ENCODE results near the gene SLC1A4. TPM values are rescaled to one million over a fixed set of nuclear protein-coding genes. Genes with fewer than 3 reads are reported as not detected.

Gene SLC1A4
- total RNA-seq, 2 donors from 2014 or later: 0.07 to 1.9 TPM

DNA sequence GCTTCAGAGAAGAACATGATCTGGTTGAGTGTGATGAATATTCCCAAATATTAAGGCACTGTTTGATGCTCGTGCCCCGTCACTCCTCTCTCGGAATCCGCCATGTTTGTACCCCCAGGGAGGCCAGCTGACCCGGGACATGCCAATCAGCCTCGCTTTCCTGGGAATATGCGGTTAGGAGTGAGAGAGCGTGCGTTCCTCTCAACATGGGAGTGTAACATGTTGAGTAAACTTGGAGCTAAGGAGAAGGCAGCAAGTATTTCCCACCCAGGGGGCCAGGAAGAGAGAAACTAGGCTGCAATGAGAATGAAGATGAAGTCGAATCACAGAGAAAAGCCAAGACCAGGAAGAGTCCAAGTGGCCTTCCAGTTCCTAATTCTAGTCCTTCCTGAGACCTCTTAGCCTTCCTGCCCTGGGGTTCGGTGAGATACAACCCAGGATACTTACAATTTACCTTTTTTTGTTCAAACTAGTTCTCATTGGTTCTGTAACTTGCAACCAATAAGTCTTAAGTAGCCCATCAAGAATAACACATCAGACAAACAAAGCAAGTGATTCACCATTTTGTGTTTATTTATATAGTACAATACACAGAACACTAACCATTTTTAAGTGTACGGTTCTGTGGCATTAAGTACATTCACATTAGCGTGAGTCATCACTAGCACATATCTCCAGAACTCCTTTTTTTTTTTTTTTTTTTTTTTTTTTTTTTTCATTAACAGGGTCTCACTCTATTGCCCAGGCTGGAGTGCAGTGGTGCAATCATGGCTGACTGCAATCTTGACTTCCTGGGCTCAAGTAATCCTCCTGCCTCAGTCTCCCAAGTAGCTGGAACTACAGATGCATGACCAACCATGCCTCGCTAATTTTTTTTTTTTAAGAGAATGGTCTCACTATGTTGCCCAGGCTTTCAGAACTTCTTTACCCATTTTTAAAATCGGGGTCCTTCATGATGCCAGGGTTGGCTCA, 36.4 kb upstream of the SLC1A4 start:
- no peaks in the 10 kb centered on the region for H3K27me3 ChIP-seq (ENCODE audit: control insufficient read depth, insufficient read depth, low read length, poor library complexity, severe bottlenecking)
- no peaks in the 10 kb centered on the region for H3K4me1 Mint-ChIP-seq
- DNase-seq: no peak
- no peak overlapping the region for H3K27ac ChIP-seq (ENCODE audit: low read depth, low read length)
- 92 to 94% methylated on average over 10 to 15 of the region's 15 CpGs for WGBS, 2 experiments (ENCODE audit: insufficient coverage in 1 of 2, insufficient read length in 1 of 2)
- H3K9me3 Mint-ChIP-seq: peaks cover 4% of the 10 kb centered on the region
- TF ChIP-seq, protein P1, sequence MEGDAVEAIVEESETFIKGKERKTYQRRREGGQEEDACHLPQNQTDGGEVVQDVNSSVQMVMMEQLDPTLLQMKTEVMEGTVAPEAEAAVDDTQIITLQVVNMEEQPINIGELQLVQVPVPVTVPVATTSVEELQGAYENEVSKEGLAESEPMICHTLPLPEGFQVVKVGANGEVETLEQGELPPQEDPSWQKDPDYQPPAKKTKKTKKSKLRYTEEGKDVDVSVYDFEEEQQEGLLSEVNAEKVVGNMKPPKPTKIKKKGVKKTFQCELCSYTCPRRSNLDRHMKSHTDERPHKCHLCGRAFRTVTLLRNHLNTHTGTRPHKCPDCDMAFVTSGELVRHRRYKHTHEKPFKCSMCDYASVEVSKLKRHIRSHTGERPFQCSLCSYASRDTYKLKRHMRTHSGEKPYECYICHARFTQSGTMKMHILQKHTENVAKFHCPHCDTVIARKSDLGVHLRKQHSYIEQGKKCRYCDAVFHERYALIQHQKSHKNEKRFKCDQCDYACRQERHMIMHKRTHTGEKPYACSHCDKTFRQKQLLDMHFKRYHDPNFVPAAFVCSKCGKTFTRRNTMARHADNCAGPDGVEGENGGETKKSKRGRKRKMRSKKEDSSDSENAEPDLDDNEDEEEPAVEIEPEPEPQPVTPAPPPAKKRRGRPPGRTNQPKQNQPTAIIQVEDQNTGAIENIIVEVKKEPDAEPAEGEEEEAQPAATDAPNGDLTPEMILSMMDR (conservative IDR thresholded peaks at IDR 0.05): no peak
- no peak overlapping the region for H3K4me3 Mint-ChIP-seq
- no peaks in the 10 kb centered on the region for H3K36me3 ChIP-seq (ENCODE audit: control insufficient read depth, insufficient read depth, low read length)
- H3K9ac ChIP-seq (ENCODE audit: extremely low read depth, low read length, poor library complexity, severe bottlenecking): no peak overlapping the region
- no peak overlapping the region for H3K27ac Mint-ChIP-seq
- no peak overlapping the region for H3K4me3 ChIP-seq (ENCODE audit: low read length)
- H3K9me3 ChIP-seq (ENCODE audit: control insufficient read depth, low read length): peaks cover 5% of the 10 kb centered on the region
- no peaks in the 10 kb centered on the region for H3K36me3 Mint-ChIP-seq (ENCODE audit: low read depth)
- no peaks in the 10 kb centered on the region for H3K4me1 ChIP-seq (ENCODE audit: control insufficient read depth, insufficient read depth, low read length)
- H3K27me3 Mint-ChIP-seq (ENCODE audit: insufficient read depth): no peaks in the 10 kb centered on the region

DNA sequence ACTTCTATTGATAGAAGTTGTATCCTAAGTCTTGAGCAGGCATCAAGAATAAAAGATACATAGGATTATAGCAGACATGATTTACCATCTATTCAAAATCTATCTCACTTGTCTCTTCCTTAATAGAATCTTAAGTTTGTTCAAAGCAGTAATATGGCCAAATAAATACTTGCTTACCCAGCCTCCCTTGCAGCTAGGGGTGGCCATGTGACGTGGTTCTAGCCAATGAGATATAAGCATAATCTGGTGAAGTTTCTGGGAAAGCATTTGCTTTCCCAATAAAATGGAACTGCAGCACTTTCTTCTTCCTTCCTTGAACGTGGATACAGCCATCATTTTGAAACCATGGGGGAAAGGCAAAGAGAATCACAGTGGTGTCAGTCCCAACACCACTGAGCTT, 33.7 kb upstream of the SLC1A4 start:
- H3K4me1 ChIP-seq (ENCODE audit: control insufficient read depth, insufficient read depth, low read length): no peaks in the 10 kb centered on the region
- Mint-ChIP-seq H3K4me3 (no peak overlapping the region), H3K27ac (no peak overlapping the region), H3K27me3 (ENCODE audit: insufficient read depth) (no peaks in the 10 kb centered on the region), H3K9me3 (peaks cover 4% of the 10 kb centered on the region), H3K36me3 (ENCODE audit: low read depth) (no peaks in the 10 kb centered on the region), H3K4me1 (no peaks in the 10 kb centered on the region)
- no peak overlapping the region for H3K27ac ChIP-seq (ENCODE audit: low read depth, low read length)
- DNase-seq: no peak
- H3K36me3 ChIP-seq (ENCODE audit: control insufficient read depth, insufficient read depth, low read length): no peaks in the 10 kb centered on the region
- H3K4me3 ChIP-seq (ENCODE audit: low read length): no peak overlapping the region
- no peak overlapping the region for H3K9ac ChIP-seq (ENCODE audit: extremely low read depth, low read length, poor library complexity, severe bottlenecking)
- WGBS, 2 experiments (ENCODE audit: insufficient coverage in 1 of 2, insufficient read length in 1 of 2): 86 to 91% methylated on average over 1 to 2 of the region's 2 CpGs
- TF ChIP-seq, protein P1 (conservative IDR thresholded peaks at IDR 0.05): no peak
- no peaks in the 10 kb centered on the region for H3K27me3 ChIP-seq (ENCODE audit: control insufficient read depth, insufficient read depth, low read length, poor library complexity, severe bottlenecking)
- H3K9me3 ChIP-seq (ENCODE audit: control insufficient read depth, low read length): peaks cover 5% of the 10 kb centered on the region

DNA sequence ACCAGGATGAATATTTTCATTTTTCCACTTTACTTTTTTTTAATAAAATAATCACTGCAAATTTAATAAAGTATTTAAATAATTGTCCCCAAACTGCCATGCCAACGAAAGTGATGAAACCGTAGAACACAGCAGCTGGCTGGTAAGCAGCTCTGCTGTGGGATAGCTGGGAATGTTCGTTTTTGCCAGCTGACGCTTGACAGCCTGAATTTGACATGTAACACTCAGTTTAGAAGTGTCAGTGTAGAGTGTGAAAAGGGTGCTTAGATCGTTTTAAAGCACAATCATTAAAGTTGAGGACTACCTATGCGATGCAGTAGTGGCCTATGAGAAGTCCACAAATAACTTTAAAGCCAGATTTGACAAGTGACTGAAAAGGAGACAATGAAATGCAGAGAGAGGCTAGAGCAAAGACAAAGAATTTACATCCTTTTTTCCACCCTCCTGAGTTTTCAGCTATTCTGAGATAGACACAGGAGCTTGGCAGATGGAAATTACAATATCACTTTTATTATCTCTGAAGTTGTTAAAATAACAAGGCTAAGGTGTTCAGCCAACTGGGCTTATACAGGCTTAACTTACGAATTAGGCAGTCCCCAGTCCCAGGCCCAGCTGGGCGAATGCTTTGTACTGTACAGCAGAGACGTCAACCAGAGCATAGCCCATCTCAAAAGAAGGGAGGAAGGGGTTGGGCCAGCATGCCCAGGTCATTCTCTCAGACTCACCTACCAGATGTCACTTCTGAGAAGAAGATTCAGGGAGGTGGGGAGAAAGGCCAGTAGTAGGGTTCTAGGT, 31.9 kb upstream of the SLC1A4 start:
- no peak overlapping the region for H3K9ac ChIP-seq (ENCODE audit: extremely low read depth, low read length, poor library complexity, severe bottlenecking)
- WGBS, 2 experiments (ENCODE audit: insufficient coverage in 1 of 2, insufficient read length in 1 of 2): 89 to 92% methylated on average over 6 to 9 of the region's 9 CpGs
- Mint-ChIP-seq H3K4me3 (no peak overlapping the region), H3K4me1 (no peaks in the 10 kb centered on the region), H3K9me3 (peaks cover 4% of the 10 kb centered on the region), H3K27ac (no peak overlapping the region), H3K27me3 (ENCODE audit: insufficient read depth) (peaks cover 1% of the 10 kb centered on the region), H3K36me3 (ENCODE audit: low read depth) (no peaks in the 10 kb centered on the region)
- peaks cover 5% of the 10 kb centered on the region for H3K9me3 ChIP-seq (ENCODE audit: control insufficient read depth, low read length)
- no peak overlapping the region for H3K27ac ChIP-seq (ENCODE audit: low read depth, low read length)
- no peak overlapping the region for H3K4me3 ChIP-seq (ENCODE audit: low read length)
- no peaks in the 10 kb centered on the region for H3K36me3 ChIP-seq (ENCODE audit: control insufficient read depth, insufficient read depth, low read length)
- no peaks in the 10 kb centered on the region for H3K27me3 ChIP-seq (ENCODE audit: control insufficient read depth, insufficient read depth, low read length, poor library complexity, severe bottlenecking)
- no peak for DNase-seq
- no peaks in the 10 kb centered on the region for H3K4me1 ChIP-seq (ENCODE audit: control insufficient read depth, insufficient read depth, low read length)
- TF ChIP-seq, protein P1 (conservative IDR thresholded peaks at IDR 0.05): no peak
